Endodermal cell (in vitro differentiated cells): ENCODE measurements around the gene GAST. TPM values are rescaled to one million over a fixed set of nuclear protein-coding genes. Genes with fewer than 3 reads are reported as not detected.

Experiments used
- DNase-seq: peaks from one replicate; pipeline ENCODE4 v3.0.0-alpha.2; 2017
- H3K27ac ChIP-seq: 2 replicates; pipeline ENCODE4 v1.5.1; 2013; ENCODE audit warnings: mild to moderate bottlenecking, low read depth, low read length, moderate library complexity
- H3K27me3 ChIP-seq: 2 replicates; pipeline ENCODE4 v1.6.1; 2013; ENCODE audit warnings: mild to moderate bottlenecking, low read length, moderate library complexity; ENCODE audit not compliant: insufficient read depth, control insufficient read depth, poor library complexity, severe bottlenecking
- H3K36me3 ChIP-seq: 2 replicates; pipeline ENCODE4 v1.7.0; 2013; ENCODE audit warnings: mild to moderate bottlenecking, low read length, moderate library complexity; ENCODE audit not compliant: control insufficient read depth, insufficient read depth
- H3K4me1 ChIP-seq: one replicate; pipeline ENCODE4 v1.7.0; 2013; ENCODE audit warnings: low read length; ENCODE audit not compliant: control insufficient read depth, insufficient read depth
- H3K4me3 ChIP-seq: 2 replicates; pipeline ENCODE4 v1.5.1; 2013; ENCODE audit warnings: mild to moderate bottlenecking, low read length, moderate library complexity
- H3K9ac ChIP-seq: 2 replicates; pipeline ENCODE4 v1.6.1; 2013; ENCODE audit warnings: mild to moderate bottlenecking, low read length, moderate library complexity; ENCODE audit not compliant: poor library complexity, severe bottlenecking; ENCODE audit errors: extremely low read depth
- H3K9me3 ChIP-seq: 2 replicates; pipeline ENCODE4 v1.6.1; 2013; ENCODE audit warnings: mild to moderate bottlenecking, low read length, moderate library complexity; ENCODE audit not compliant: control insufficient read depth
- H3K27ac Mint-ChIP-seq: 2 replicates; pipeline ENCODE4 v1.8.0; 2020; ENCODE audit warnings: mixed read lengths
- H3K27me3 Mint-ChIP-seq: 2 replicates; pipeline ENCODE4 v1.8.0; 2021; ENCODE audit warnings: mild to moderate bottlenecking, mixed read lengths; ENCODE audit not compliant: insufficient read depth
- H3K36me3 Mint-ChIP-seq: 2 replicates; pipeline ENCODE4 v1.8.0; 2020; ENCODE audit warnings: low read depth, mixed read lengths
- H3K4me1 Mint-ChIP-seq: 2 replicates; pipeline ENCODE4 v1.8.0; 2020; ENCODE audit warnings: mixed read lengths
- H3K4me3 Mint-ChIP-seq: 2 replicates; pipeline ENCODE4 v1.8.0; 2020; ENCODE audit warnings: mild to moderate bottlenecking, moderate library complexity, mixed read lengths
- H3K9me3 Mint-ChIP-seq: 2 replicates; pipeline ENCODE4 v1.8.0; 2020; ENCODE audit warnings: mild to moderate bottlenecking, mixed read lengths
- WGBS, 2 experiments: methylation state at CpG; one replicate each; pipeline versions ENCODE4 v1.1.5 to v1.1.7; 2013; ENCODE audit warnings: missing lambda C conversion rate in 2 of 2, mixed read lengths in 1 of 2; ENCODE audit not compliant: insufficient coverage in 1 of 2, insufficient read length in 1 of 2; 5-methylcytosine and 5-hydroxymethylcytosine counted together
- total RNA-seq, 2 donors: library from RNA; stranded (reverse); fragmentation: NEBNext Ultra II Directional in 1 of 2; extraction: Animal tissue kit (Norgen Biotek cat#: 25700) in 1 of 2; gene quantifications; 2 replicates in 1 of 2; 3 replicates in 1 of 2; pipeline ENCODE4 v1.2.1, GENCODE V29; 2021
- TF ChIP-seq, protein P1 (sequence below): fragments of 200-600 bp; sonication (generic); conservative IDR thresholded peaks from 2 replicates; pipeline ENCODE4 v1.5.0; 2021; ENCODE audit warnings: antibody characterized with exemption, mild to moderate bottlenecking

GAST gene
- total RNA-seq, 2 donors from 2014 or later: not detected

DNA sequence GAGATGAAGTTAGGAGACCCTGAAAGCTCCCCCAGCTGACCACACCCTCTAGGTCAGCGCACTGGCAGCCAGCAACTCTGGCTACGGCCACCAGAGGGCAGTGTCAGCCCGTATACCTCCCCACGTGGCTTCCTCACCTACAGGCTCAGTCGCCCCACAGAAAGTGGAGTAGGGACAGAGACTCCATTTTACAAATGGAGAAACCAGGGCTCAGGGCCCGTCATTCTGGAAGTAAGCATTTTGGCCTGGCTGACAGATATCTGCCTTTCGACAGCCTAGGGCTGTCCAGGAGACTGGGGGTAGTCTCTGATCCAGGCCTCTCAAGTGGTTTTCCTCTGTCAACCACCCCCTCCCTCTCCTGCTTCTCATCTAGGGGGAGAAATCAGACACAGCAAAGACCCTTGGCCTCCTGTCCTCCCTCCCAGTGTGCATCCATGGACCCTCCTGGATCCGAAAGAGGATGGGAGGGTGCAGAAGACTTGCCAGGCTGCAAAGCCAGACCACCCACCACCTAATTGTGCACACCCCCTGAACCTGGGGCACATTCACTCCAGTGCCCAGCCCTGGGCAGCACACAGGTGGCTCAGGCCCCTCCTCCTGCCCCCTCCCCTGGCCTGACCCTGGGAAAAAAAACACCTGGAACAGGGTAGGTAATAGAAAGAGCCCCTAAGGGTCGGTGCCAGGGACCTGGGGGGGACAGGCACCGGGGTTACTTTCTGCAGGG lies 26.1 kb downstream of the GAST start:
- Histone ChIP-seq H3K4me3 (no peak overlapping the region), H3K9me3 (no peaks in the 10 kb centered on the region), H3K27ac (no peak overlapping the region), H3K36me3 (no peaks in the 10 kb centered on the region), H3K9ac (no peak overlapping the region), H3K4me1 (no peaks in the 10 kb centered on the region), H3K27me3 (peaks cover 42% of the 10 kb centered on the region)
- Mint-ChIP-seq H3K27me3 (peaks cover 47% of the 10 kb centered on the region), H3K36me3 (no peaks in the 10 kb centered on the region), H3K9me3 (no peaks in the 10 kb centered on the region), H3K4me3 (no peak overlapping the region), H3K27ac (peak overlapping the region; percentile 87), H3K4me1 (peaks cover 9% of the 10 kb centered on the region)
- WGBS, 2 experiments: 27 to 92% methylated on average over 2 to 10 of the region's 10 CpGs
- peak; percentile 98 for DNase-seq
- TF ChIP-seq, protein P1, sequence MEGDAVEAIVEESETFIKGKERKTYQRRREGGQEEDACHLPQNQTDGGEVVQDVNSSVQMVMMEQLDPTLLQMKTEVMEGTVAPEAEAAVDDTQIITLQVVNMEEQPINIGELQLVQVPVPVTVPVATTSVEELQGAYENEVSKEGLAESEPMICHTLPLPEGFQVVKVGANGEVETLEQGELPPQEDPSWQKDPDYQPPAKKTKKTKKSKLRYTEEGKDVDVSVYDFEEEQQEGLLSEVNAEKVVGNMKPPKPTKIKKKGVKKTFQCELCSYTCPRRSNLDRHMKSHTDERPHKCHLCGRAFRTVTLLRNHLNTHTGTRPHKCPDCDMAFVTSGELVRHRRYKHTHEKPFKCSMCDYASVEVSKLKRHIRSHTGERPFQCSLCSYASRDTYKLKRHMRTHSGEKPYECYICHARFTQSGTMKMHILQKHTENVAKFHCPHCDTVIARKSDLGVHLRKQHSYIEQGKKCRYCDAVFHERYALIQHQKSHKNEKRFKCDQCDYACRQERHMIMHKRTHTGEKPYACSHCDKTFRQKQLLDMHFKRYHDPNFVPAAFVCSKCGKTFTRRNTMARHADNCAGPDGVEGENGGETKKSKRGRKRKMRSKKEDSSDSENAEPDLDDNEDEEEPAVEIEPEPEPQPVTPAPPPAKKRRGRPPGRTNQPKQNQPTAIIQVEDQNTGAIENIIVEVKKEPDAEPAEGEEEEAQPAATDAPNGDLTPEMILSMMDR: peak; percentile 98

DNA sequence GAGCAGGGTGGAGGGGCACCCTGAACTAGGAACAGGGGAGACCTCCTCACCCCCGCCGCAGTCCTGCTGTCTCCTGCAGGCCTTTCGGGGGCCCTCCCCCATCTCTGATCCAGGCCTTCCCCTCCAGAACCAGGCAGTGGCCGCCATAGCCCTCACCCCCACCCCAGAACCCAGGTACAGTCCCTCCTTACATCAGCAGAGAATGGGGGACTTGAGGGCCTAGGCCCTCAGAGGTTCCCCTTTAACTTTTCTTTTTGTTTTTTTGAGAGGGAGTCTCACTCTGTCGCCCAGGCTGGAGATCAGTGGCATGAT lies 26.6 kb downstream of the GAST start:
- Histone ChIP-seq H3K27ac (no peak overlapping the region), H3K4me3 (no peak overlapping the region), H3K4me1 (no peaks in the 10 kb centered on the region), H3K27me3 (peaks cover 36% of the 10 kb centered on the region), H3K36me3 (no peaks in the 10 kb centered on the region), H3K9me3 (no peaks in the 10 kb centered on the region), H3K9ac (no peak overlapping the region)
- 94 to 95% methylated on average over 3 to 5 of the region's 5 CpGs for WGBS, 2 experiments
- no peaks in the 10 kb centered on the region for H3K9me3 Mint-ChIP-seq
- H3K27me3 Mint-ChIP-seq: peaks cover 42% of the 10 kb centered on the region
- peaks cover 7% of the 10 kb centered on the region for H3K4me1 Mint-ChIP-seq
- DNase-seq: no peak
- no peak overlapping the region for H3K4me3 Mint-ChIP-seq
- no peak overlapping the region for H3K27ac Mint-ChIP-seq
- H3K36me3 Mint-ChIP-seq: no peaks in the 10 kb centered on the region
- TF ChIP-seq, protein P1: no peak

DNA sequence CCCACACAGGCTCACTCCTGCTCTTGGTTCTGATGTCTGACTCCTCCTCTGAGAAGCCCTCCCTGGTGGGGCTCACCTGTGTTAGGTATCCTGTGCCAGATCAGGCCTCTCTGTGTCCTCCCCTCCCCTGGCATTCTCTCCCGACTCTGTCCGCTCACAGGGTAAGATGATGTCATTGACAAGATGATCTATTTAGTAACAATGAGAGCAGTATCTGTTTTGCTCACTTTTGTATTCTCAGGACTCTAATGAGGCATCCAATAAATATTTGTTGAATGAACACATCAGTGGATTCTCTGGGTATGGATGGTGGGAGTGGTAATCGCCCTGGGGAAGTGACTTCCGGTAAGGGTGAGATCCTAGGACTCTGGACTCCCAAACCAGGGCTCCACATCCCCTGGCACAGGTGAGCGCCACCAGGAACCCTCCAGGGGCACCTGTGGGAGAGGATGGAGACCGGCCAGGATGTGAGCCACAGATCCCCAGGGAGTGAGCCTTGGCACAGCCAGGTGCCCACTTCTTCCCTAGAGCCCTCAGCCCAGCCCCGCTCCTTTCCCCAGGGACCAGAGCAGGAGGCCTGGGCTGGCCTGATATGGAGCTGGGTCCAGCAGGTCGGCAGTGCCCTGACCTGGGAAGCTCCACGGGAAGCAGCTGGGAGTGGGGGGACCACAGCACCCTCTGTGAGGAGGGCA lies 27.7 kb downstream of the GAST start:
- no peak overlapping the region for H3K27ac ChIP-seq
- H3K27me3 Mint-ChIP-seq: peaks cover 32% of the 10 kb centered on the region
- no peak overlapping the region for H3K4me3 ChIP-seq
- H3K27me3 ChIP-seq: peaks cover 30% of the 10 kb centered on the region
- no peaks in the 10 kb centered on the region for H3K36me3 Mint-ChIP-seq
- 86 to 94% methylated on average over 3 to 9 of the region's 9 CpGs for WGBS, 2 experiments
- H3K9ac ChIP-seq: no peak overlapping the region
- no peak for DNase-seq
- H3K4me3 Mint-ChIP-seq: no peak overlapping the region
- no peaks in the 10 kb centered on the region for H3K9me3 Mint-ChIP-seq
- H3K4me1 Mint-ChIP-seq: peaks cover 7% of the 10 kb centered on the region
- H3K27ac Mint-ChIP-seq: no peak overlapping the region
- no peaks in the 10 kb centered on the region for H3K9me3 ChIP-seq
- no peaks in the 10 kb centered on the region for H3K4me1 ChIP-seq
- no peaks in the 10 kb centered on the region for H3K36me3 ChIP-seq
- TF ChIP-seq, protein P1: no peak
